HEK293T (cell line): ENCODE results near the gene NEBL.

Experiments used
- CTCF ChIA-PET: fragments of 350-600 bp; formaldehyde crosslinking; extraction: SDS; loops from one replicate; lab custom pipeline; 2021; ENCODE audit warnings: antibody characterized with exemption, inconsistent platforms; lab: Yijun Ruan, JAX
- POLR2A ChIA-PET: fragments of 350-600 bp; formaldehyde crosslinking; extraction: SDS; loops from one replicate; lab custom pipeline; 2020; ENCODE audit warnings: antibody characterized with exemption, inconsistent platforms; lab: Yijun Ruan, JAX
- DNase-seq: peaks from one replicate; pipeline ENCODE4 v3.0.0; 2012; ENCODE audit warnings: mixed read lengths; ENCODE audit errors: extremely low spot score
- ARNT ChIP-seq: fragments of 450-650 bp; IDR thresholded peaks from 2 replicates; pipeline ENCODE4 v1.6.1; 2017; ENCODE audit warnings: mild to moderate bottlenecking
- BHLHE40 ChIP-seq: fragments of 450-650 bp; IDR thresholded peaks from 2 replicates; pipeline ENCODE4 v1.6.1; 2016; ENCODE audit warnings: mild to moderate bottlenecking, moderate library complexity, borderline replicate concordance
- CTBP1 ChIP-seq: fragments of 450-650 bp; IDR thresholded peaks from 2 replicates; pipeline ENCODE4 v1.6.1; 2016; ENCODE audit warnings: borderline replicate concordance
- ELF4 ChIP-seq: fragments of 450-650 bp; IDR thresholded peaks from 2 replicates; pipeline ENCODE4 v1.6.1; 2017; ENCODE audit warnings: antibody characterized with exemption
- FOXA1 ChIP-seq: fragments of 450-650 bp; IDR thresholded peaks from 2 replicates; pipeline ENCODE4 v1.6.1; 2016; ENCODE audit warnings: mild to moderate bottlenecking
- FOXK2 ChIP-seq: fragments of 450-650 bp; IDR thresholded peaks from 2 replicates; pipeline ENCODE4 v1.6.1; 2016; ENCODE audit warnings: mild to moderate bottlenecking
- FOXM1 ChIP-seq: fragments of 450-650 bp; IDR thresholded peaks from 2 replicates; pipeline ENCODE4 v1.6.1; 2017; ENCODE audit warnings: mild to moderate bottlenecking, borderline replicate concordance
- HDGF ChIP-seq: fragments of 450-650 bp; IDR thresholded peaks from 2 replicates; pipeline ENCODE4 v1.6.1; 2017; ENCODE audit warnings: antibody characterized with exemption, borderline replicate concordance
- L3MBTL2 ChIP-seq: fragments of 450-650 bp; conservative IDR thresholded peaks from 2 replicates; pipeline ENCODE4 v1.6.1; 2016; ENCODE audit warnings: mild to moderate bottlenecking
- LEF1 ChIP-seq: fragments of 450-650 bp; IDR thresholded peaks from 2 replicates; pipeline ENCODE4 v1.6.1; 2017; ENCODE audit warnings: mild to moderate bottlenecking, borderline replicate concordance
- NFRKB ChIP-seq: fragments of 450-650 bp; IDR thresholded peaks from 2 replicates; pipeline ENCODE4 v1.6.1; 2016; ENCODE audit warnings: mild to moderate bottlenecking, moderate library complexity
- SP1 ChIP-seq: fragments of 450-650 bp; IDR thresholded peaks from 2 replicates; pipeline ENCODE4 v1.6.1; 2017
- SUZ12 ChIP-seq: fragments of 450-650 bp; IDR thresholded peaks from 2 replicates; pipeline ENCODE4 v1.6.1; 2016; ENCODE audit warnings: mild to moderate bottlenecking
- TARDBP ChIP-seq: fragments of 450-650 bp; IDR thresholded peaks from 2 replicates; pipeline ENCODE4 v1.6.1; 2016
- ZNF384 ChIP-seq: fragments of 450-650 bp; IDR thresholded peaks from 2 replicates; pipeline ENCODE4 v1.6.1; 2016
- TF ChIP-seq, protein P1 (sequence below): fragments of 450-650 bp; IDR thresholded peaks from 2 replicates; pipeline ENCODE4 v1.6.1; 2016

NEBL gene

DNA sequence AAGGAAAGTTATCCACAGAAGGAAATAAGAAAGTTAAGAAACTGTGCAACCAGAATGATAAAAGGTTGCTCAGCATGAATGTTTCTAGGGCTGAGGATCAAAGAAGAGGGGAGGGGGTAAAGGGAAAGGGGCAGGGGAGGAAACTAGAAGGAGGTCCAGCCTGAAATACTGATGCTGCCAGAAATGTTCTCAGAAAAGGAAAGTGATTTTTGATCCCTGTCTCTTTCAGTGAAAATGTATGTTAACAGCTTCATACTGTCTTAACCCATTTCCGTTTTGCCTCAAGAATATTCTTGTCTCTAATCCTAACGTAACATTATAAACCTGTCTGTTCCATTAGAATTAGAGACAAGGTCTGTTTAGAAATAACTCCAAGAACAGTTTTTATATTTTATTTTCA is 49.6 kb downstream of the NEBL start:
- no peak for DNase-seq
- POLR2A ChIA-PET = no interaction called here
- CTCF ChIA-PET = no interaction called here
- no peak for TF ChIP-seq TARDBP
- TF ChIP-seq L3MBTL2 = no peak
- TF ChIP-seq ELF4 = no peak
- TF ChIP-seq HDGF = no peak
- TF ChIP-seq LEF1 = no peak
- TF ChIP-seq FOXK2 = no peak
- TF ChIP-seq ARNT = no peak
- TF ChIP-seq FOXM1 = no peak
- TF ChIP-seq, protein P1, sequence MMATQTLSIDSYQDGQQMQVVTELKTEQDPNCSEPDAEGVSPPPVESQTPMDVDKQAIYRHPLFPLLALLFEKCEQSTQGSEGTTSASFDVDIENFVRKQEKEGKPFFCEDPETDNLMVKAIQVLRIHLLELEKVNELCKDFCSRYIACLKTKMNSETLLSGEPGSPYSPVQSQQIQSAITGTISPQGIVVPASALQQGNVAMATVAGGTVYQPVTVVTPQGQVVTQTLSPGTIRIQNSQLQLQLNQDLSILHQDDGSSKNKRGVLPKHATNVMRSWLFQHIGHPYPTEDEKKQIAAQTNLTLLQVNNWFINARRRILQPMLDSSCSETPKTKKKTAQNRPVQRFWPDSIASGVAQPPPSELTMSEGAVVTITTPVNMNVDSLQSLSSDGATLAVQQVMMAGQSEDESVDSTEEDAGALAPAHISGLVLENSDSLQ = no peak
- TF ChIP-seq SUZ12 = no peak
- no peak for TF ChIP-seq CTBP1
- TF ChIP-seq FOXA1 = no peak
- TF ChIP-seq NFRKB = no peak
- no peak for TF ChIP-seq SP1
- no peak for TF ChIP-seq BHLHE40
- no peak for TF ChIP-seq ZNF384

DNA sequence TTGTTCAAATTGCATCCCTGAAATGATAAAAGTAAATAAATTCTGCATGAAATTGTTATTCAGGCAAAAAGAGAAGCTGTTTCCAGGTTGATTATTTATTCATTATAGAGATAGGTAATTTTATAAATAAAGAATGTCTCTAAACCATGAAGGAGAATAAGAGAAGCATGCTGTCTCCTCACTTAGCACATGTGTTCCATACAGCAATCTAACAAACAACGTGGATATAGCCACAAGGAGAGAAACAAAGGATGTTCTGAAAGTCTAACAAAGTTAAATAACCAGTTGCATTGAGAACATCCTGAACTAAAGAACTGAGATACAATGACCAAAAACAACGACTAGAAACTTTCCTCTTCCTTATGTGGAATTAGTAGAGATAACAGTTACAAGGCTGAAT is 50.8 kb downstream of the NEBL start:
- TF ChIP-seq ELF4 (no peak), CTBP1 (no peak), FOXM1 (no peak), FOXA1 (no peak)
- DNase-seq = no peak
- ChIA-PET POLR2A (no interaction called here), CTCF (no interaction called here)

DNA sequence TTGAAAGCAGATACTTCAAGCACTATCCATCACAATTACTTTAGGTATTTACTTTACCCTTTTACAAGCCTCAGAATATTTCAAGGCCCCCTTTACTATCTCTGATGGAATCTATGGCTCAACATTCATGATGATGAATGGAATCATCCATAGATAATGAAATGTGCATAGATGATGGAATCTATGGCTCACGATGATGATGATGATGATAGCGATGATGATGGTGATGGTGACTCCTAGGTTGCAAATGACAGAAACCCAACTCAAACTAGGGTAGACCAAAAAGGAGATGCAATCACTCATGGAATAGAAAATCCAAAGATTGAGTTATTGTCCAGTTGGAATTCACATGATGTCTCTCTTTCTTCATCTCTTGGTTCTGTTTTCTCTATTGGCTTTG is 55.7 kb downstream of the NEBL start:
- TF ChIP-seq ZNF384 = no peak
- TF ChIP-seq FOXM1 = no peak
- TF ChIP-seq NFRKB = no peak
- TF ChIP-seq ARNT = no peak
- TF ChIP-seq, protein P1 = no peak
- TF ChIP-seq CTBP1 = no peak
- no peak for TF ChIP-seq ELF4
- TF ChIP-seq BHLHE40 = no peak
- no peak for TF ChIP-seq SP1
- TF ChIP-seq FOXA1 = no peak
- no peak for TF ChIP-seq L3MBTL2
- no peak for TF ChIP-seq HDGF
- TF ChIP-seq LEF1 = no peak
- TF ChIP-seq FOXK2 = no peak
- no peak for TF ChIP-seq SUZ12
- TF ChIP-seq TARDBP = no peak
- CTCF ChIA-PET = no interaction called here
- POLR2A ChIA-PET = no interaction called here
- DNase-seq = no peak

DNA sequence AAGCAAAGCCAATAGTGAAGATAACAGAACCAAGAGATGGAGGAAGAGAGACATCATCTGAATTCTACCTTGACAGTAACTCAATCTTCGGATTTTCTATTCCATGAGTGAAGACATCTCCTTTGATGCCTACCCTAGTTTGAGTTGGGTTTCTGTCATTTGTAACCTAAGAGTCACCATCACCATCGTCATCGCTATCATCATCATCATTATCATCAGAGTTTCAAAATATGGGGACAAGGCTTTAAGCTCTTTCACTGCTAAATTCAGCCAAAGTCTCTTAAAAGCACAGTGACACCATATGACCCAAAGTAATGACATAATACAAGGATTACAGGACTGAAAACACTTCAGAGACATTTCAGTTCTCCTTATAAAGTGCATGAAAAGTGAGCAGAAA is 57.2 kb downstream of the NEBL start:
- ChIA-PET CTCF (no interaction called here), POLR2A (no interaction called here)
- no peak for TF ChIP-seq FOXM1
- no peak for TF ChIP-seq LEF1
- TF ChIP-seq SP1 = no peak
- TF ChIP-seq ELF4 = no peak
- TF ChIP-seq ARNT = no peak
- TF ChIP-seq FOXA1 = no peak
- no peak for DNase-seq

DNA sequence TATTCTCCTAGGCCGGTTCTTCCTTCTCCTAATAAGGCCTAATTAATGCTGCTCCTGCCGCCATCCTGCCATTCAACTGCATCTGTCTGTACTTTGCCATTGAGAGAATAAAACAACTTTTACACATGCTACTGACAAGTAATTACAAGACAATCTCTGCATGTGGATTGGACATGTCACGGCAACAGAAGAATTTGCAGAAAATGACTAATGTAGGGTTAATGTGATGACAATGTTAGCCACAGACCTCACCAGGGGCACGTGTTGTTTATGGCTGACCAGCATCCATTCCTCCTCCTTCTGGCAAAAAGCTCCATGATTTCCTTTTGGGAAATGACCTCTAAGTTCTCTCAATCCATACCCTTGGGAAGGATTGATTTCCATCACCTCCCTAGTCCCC is 58.0 kb downstream of the NEBL start:
- CTCF ChIA-PET = interaction anchor here (0.6 kb wide), 2 partner anchors 431 to 467 kb away, joined by 3 to 4 read pairs; no protein-coding TSS in a partner anchor
- POLR2A ChIA-PET = no interaction called here
- TF ChIP-seq ELF4 (no peak), FOXM1 (no peak), BHLHE40 (no peak), SP1 (no peak)
- TF ChIP-seq, protein P1 = no peak
- no peak for DNase-seq

DNA sequence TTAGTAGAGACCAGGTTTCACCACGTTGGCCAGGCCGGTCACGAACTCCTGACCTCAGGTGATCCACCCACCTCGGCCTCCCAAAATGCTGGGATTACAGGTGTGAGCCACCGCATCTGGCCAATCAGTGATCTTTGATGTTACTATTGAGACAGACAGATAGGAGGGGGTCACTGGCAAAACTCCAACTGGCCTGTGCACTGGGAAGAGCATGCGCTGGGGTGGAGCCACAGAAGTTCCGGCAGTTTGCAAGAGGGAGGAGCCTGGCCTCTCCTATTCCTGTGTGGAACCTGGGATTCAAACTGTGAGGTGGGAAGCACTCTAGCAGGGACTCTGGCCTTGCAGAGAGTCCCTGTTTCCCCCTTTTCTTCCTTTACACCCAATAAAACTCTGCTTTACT is 60.7 kb downstream of the NEBL start:
- ChIA-PET CTCF (no interaction called here), POLR2A (no interaction called here)
- TF ChIP-seq FOXA1 = no peak
- TF ChIP-seq, protein P1 = no peak
- TF ChIP-seq CTBP1 = no peak
- TF ChIP-seq ELF4 = no peak
- TF ChIP-seq ZNF384 = no peak
- TF ChIP-seq L3MBTL2 = no peak
- TF ChIP-seq TARDBP = no peak
- TF ChIP-seq FOXK2 = no peak
- TF ChIP-seq LEF1 = no peak
- TF ChIP-seq SUZ12 = no peak
- no peak for TF ChIP-seq FOXM1
- TF ChIP-seq HDGF = no peak
- no peak for TF ChIP-seq BHLHE40
- TF ChIP-seq SP1 = no peak
- no peak for TF ChIP-seq NFRKB
- no peak for TF ChIP-seq ARNT
- no peak for DNase-seq
